VCaP (cell line): Measurements from ENCODE around the gene FNBP1L.

ENCODE experiments used
- H3K27ac ChIP-seq: fragments of 450-650 bp; 2 replicates; pipeline ENCODE4 v1.5.1; 2017
- TF ChIP-seq, protein P1 (sequence below): fragments of 450-650 bp; conservative IDR thresholded peaks from 2 replicates; pipeline ENCODE4 v1.5.1; 2017; ENCODE audit warnings: mild to moderate bottlenecking, moderate library complexity

The FNBP1L gene

DNA sequence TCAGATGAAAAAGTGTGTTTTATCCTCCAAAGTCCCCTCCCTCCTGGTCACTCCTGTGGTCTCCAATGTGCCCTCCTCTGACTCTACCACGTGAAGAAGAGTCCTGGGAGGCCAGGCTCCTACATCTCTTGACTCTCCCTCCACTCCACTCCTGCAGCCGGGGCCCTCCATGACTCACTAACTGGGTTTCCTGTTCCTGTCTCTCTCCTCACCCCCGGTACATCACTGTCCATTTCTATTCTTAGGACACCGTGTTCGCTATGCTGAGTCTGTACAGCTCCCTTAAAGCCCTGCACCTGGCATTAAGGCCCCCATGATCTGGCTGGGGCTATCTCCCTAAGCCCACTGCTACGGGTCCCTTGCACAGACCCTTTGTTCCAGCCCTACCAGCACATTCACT is 140.3 kb downstream of the FNBP1L start:
- peak overlapping the region; percentile 99; the same call in 1 of the 2 replicates for H3K27ac ChIP-seq
- TF ChIP-seq, protein P1, sequence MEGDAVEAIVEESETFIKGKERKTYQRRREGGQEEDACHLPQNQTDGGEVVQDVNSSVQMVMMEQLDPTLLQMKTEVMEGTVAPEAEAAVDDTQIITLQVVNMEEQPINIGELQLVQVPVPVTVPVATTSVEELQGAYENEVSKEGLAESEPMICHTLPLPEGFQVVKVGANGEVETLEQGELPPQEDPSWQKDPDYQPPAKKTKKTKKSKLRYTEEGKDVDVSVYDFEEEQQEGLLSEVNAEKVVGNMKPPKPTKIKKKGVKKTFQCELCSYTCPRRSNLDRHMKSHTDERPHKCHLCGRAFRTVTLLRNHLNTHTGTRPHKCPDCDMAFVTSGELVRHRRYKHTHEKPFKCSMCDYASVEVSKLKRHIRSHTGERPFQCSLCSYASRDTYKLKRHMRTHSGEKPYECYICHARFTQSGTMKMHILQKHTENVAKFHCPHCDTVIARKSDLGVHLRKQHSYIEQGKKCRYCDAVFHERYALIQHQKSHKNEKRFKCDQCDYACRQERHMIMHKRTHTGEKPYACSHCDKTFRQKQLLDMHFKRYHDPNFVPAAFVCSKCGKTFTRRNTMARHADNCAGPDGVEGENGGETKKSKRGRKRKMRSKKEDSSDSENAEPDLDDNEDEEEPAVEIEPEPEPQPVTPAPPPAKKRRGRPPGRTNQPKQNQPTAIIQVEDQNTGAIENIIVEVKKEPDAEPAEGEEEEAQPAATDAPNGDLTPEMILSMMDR = no peak

DNA sequence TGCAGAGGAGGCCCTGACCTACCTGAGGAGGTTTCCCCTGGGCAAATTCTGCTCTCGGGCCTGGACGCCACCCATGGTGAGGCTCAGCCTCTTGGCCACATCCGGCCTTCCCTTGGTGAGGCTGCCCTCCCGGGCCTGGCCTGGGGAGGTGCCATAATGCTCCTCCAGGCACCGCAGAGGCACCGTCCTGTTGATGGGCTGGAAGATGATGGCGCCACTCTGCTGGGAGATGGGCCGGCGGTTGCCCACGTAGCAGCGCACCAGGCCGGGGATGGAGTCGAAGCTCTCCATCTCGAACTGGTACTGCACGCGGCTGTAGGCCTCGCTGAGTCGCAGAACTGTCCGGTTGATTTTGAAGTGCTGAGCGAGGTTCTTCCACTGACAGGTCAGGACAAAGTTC is 141.0 kb downstream of the FNBP1L start:
- TF ChIP-seq, protein P1 = no peak
- peak overlapping the region; percentile 99; the same call in 1 of the 2 replicates for H3K27ac ChIP-seq

DNA sequence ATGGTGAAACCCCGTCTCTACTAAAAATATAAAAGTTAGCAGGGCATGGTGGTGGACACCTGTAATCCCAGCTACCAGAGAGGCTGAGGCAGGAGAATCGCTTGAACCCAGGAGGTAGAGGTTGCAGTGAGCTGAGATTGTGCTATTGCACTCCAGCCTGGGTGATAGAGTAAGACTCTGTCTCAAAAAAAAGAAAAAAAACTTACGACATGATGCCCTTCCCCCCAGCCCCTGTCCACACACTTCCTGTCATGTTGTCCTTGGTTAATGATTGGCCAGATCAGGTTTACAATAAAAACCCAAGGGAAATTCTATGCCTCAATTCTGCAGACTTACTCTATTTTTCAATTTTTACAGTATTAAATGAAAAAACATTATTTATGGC is 143.4 kb downstream of the FNBP1L start:
- peak overlapping the region; percentile 99 for H3K27ac ChIP-seq

DNA sequence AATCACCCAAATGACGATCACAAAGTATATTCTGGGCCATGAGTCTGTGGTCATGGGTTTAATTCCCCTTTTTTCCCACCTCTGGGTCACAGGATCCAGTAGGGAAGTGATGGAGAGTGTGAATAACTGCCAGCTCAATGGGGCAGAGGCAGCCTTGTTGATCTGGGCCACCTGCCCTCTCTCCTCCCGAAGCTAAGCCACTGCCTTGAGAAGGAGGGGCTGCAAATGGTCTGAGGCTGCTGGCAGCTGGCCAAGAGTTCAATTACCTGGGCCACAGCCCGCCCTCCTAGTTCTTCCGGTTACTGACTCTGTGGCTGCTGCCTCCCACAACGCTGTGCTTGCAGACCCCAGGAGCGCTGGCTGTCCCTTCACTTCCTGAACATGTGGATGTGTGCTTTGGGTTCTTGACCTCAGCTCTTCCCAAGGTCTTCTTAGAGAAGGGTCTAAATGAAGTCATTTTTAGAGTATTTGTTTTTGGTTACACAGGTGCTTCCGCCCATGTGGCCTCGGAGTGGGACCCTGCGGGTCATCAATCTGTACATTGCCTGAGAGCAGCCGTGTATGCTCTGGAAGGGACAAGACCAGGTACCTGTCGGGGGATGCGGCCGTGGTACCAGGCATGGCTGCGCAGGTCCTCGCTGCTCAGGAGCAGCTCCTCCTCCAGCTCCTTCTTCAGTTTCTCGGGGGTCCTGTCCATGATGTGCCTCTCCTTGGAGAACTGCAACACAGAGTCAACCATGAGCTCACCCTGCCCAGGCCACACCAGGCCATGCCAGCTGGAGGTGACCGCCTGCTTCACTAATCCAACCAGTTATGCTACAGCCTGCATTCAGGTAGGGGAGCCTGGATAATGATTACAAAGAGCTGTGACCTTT is 144.0 kb downstream of the FNBP1L start:
- peak overlapping the region; percentile 99 for H3K27ac ChIP-seq
- TF ChIP-seq, protein P1 = no peak

DNA sequence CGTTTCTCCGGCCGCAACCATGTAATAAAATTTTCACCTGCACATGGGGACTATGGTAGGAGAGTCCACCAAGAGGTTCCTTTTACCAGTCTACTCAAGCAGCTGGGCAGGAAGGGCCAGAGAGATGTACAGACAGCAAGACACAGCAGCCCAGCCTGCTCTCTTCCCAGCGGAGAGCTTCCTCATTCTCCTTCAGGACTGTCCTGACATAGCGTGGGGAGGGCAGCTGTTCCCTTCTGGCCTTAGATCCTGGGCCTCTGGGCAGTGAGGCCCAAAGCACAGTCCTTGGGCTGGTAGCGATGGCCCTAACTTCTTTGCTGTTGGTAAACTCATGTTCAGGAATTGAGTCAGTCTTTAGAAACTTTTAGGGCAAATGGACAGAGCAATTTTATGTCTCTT is 144.6 kb downstream of the FNBP1L start:
- H3K27ac ChIP-seq = peak overlapping the region; percentile 99
- TF ChIP-seq, protein P1 = no peak

DNA sequence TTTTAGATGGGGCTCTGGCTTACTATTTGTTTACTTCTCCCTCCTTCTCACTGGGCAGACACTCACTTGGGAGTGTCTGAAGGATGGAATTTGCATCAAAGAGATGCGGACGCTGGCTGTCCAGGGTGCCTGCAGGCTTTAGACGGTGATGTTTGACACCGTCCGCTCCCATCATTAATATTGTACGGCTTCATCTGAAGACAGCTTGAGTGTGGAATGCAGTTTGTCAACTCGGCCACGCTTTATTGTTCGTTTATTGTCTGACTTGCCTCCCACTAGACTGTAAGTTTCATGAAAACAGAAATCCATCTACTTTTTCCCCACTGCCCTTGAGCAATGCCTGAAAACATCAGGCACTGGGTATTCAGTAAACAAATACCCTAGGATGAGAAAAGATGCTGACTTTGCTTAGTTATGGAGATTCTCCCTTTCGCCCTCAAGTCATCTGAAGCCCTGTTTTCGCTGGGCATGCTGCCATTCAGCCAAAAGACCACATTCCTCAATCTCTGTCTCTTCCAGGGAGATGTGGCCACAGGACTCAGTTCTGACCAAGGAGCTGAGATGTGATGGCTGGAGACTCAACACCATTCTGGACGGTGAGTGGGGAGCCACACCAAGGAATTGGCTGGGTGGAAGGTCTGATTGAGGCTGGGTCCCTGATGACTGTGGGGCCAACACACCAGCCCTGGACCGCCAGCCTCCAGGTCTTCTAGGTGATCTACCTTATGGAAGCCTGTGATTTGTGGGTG is 146.1 kb downstream of the FNBP1L start:
- TF ChIP-seq, protein P1 = no peak
- peak overlapping the region; percentile 99 for H3K27ac ChIP-seq

GRCh38 chr1:93594603-93594880 is 146.6 kb downstream of the FNBP1L start:
- TF ChIP-seq, protein P1 = no peak
- peak overlapping the region; percentile 99; the same call in 1 of the 2 replicates for H3K27ac ChIP-seq

GRCh38 chr1:93595266-93595665 is 147.3 kb downstream of the FNBP1L start:
- TF ChIP-seq, protein P1 = no peak
- peak overlapping the region; percentile 99; the same call in 1 of the 2 replicates for H3K27ac ChIP-seq
